GM15510 (cell line): ENCODE data around the gene LENG8.
A peak's percentile ranks its signal among the peaks of the same experiment; 100 is the strongest.

Experiments used
- POLR2A ChIP-seq: IDR thresholded peaks from 3 replicates; pipeline ENCODE4 v1.6.1; 2011; ENCODE audit warnings: borderline replicate concordance; ENCODE audit not compliant: insufficient read length; ENCODE audit errors: extremely low read depth

Gene LENG8

DNA sequence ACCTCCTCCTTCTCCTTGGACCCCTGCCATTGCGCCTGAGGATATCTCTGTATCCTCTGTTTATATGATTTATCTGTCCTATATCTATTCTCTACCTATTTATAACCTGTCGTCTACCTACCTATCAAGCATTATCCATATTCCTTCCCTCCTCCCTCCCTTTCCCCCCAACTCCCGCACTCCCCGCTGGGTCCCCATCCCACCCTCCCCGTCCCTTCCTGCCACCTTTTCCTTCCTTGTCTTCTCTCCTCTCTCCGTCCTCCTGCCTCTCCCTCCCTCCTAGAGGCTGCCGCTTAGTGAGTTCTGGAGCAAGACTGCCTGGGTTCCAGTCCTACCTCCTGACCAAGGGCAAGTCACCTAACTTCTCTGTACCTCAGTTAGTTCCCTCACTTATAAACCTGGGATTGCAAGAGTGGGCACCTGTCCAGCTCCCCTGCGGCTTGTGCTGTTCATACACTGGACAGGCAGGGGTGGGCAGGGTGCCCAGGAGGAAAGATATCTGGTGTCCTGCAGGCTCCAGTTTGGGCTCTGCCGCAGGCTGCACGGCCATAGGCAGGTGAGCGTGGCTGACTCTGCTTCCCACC is 17.7 kb upstream of the LENG8 start:
- no peak for TF ChIP-seq POLR2A

DNA sequence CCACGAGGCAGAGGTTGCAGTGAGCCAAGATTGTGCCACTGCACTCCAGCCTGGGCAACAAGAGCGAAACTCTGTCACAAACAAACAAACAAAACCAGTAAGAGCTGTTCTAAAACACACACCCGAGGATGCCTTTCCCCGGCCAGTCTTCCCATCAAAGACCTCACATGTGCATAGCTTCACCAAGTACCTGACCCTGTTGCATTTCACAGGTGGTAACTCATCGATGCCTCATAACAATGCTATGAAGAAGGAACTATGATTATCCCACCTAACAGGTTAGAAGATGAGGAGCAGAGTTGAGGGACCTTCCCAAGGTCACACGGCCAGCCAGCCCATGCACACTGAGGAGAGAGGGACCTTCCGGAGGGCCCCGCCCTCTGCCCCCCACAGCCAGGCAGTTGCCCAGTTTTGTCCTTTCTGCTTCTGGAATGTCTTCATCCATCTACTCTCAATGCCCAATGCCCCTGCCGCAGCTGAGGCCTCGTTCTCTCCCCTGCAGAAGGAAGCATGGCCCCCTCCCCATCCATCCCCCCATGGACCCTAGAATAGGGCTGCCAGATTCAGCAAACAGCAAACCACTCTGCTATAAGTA is 16.8 kb upstream of the LENG8 start:
- TF ChIP-seq POLR2A = no peak

DNA sequence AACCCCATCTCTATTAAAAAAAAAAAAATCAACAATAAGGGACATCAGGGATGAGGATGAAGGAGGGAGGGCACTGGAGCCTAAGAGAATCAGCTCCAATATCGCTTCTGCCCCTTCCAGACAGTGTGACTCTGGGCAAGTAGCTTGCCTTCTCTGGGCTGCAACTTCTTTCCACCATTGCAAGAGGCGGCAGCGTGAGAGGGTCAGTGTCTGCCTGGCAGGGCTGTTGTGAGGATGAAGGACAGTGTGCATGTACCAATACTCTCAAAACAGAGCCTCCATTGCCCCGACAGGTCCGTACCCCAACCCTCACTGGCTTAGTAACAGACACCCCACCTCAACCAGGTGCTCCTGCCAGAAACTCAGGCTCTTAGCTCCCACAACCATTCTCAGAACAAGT is 15.3 kb upstream of the LENG8 start:
- no peak for TF ChIP-seq POLR2A

DNA sequence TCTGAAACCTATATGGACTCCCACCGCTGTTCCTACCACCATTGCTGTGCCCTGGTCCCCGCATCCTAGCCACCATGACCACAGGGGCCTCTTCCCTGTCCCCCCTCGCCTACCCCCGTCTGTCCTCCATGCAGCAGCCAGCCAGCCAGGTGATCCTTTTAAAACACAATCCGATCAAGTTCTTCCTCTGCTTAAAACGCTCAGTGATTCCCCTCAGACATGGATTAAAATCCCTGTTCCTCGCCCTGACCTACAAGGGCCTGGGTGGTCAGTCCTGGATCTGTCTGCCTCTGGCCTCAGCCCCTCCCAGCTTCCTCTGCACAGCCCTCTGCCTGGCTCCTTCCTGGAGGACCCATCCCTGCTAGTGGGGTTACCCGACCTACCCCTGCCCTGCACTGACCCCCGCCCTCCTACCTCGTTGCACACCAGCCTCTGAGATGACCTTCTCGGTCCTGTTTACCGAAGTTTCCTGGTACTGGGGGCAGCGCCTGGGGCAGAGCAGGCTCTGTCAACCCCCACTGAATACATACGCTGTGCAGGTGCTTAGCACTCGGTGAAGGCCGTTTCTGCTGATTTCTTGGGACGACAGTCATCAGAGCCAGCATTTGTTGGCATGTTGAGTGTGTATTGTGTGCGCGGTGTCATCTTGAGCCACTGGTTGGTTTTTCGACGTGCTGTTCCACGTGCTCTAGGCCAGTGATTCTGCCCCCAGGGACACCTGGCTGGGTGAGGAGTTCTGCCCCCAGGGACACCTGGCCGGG is 14.7 kb upstream of the LENG8 start:
- TF ChIP-seq POLR2A = peak; percentile 14

DNA sequence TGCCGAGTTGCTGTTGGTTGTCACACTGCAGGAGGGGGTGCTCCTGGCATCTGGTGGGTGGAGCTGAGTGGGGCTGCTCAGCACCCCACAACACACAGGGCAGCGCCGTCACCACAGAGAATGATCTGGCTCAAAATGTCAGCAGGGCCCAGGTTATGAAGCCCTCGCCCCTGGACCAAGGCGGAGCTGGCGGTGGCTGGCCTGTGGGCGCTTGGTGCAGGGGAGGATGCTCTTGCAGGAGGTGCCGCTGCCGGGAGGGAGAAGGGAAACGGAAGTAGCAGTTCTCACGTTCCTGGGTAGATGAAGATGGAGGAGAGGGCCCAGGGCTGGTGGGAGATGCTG is 14.2 kb upstream of the LENG8 start:
- no peak for TF ChIP-seq POLR2A

DNA sequence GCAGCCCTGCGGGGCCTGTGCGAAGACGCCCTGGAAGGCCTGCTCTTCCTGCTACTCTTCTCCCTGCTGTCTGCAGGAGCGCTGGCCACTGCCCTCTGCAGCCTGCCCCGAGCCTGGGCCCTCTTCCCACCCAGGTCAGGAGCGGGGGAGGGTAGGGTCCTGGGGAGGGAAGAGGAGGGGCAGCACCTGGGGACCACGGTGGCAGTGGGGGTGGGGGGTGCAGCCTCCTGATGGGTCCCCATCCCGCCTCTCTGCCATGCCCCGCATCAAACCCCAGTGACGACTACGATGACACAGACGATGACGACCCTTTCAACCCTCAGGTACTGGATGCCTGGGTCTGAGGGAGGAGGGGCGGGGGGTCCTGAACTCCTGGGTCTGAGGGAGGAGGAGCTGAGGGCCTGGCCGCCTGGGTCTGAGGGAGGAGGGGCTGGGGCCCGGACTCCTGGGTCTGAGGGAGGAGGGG is 13.4 kb upstream of the LENG8 start:
- TF ChIP-seq POLR2A = no peak

DNA sequence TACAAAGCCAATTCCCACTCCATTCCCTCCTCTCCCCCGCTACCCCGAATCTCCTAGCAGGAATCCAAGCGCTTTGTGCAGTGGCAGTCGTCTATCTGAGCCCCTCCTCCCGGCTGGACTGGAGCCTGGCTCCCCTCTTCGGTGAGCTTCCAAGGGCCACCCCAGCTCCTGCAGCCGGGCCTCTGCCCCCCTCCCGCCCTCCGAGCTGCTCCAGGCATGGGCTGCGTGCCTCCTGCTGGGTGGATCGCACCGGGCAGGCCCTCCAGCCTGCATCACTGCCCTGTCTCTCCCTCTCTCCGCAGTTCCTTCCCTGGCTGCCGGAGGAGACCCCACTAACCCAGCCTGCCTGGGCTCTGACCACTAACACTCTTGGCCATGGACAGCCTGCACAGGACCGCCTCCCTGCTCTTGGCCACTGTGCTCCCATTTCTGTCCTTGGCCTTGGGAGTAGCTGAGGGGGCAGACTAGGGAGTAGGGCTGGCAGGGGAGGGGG is 12.9 kb upstream of the LENG8 start:
- no peak for TF ChIP-seq POLR2A

DNA sequence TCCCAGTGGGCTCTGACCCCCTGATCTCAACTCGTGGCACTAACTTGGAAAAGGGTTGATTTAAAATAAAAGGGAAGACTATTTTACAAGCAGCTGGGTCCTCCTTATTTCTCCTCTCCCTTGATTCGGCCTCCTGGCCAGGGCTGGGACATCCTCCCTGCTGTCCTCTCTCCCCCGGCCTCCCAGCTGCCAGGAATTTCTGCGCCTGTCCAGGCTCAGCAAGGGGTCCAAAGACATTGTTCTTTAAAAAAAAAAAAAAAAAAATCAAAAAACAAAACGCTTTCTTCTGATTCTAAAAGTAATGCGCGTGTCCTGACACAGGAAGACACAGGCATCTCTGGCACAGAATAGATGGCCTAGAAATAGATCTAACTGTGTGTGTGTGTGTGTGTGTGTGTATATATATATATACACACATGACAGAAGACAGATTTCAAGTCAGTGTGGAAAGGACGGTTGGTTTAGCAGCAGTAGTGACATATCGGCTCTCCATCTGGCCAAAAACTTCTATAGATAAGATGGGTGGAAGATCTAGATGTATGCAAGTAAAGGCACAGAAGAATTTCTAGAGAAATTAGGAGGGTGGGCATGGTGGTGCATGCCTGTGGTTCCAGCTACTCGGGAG is 12.3 kb upstream of the LENG8 start:
- TF ChIP-seq POLR2A = no peak

DNA sequence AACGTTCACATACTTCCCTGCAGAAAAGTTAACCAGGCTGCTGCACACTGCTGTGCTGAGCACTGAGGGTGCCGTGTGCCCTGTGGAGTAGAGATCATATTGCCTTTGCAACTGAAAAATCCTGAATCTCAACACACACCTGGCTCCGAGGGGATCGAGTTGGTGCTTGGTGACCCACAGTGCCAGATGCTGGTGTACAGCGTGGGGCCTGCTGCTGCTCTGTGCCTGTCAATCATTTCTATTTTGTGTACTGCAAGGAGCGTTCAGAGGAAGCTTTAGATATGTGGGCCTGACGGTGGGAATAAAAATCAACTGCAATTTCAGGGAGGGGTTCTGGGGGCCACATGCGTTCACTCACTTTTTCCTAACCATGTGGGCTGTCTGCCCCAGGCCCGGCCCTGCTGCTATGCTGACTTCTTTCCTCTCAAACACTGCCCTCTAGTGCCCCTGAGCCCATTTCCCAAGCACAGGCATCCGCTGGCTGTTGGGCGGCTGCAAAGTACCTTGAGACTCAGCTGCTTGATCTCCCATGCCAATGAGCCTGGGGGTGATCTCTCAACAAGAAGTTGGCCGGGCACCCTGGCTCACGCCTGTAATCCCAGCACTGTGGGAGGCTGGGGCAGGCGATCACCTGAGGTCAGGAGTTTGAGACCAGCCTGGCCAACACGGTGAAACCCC is 9.7 kb upstream of the LENG8 start:
- TF ChIP-seq POLR2A = no peak

DNA sequence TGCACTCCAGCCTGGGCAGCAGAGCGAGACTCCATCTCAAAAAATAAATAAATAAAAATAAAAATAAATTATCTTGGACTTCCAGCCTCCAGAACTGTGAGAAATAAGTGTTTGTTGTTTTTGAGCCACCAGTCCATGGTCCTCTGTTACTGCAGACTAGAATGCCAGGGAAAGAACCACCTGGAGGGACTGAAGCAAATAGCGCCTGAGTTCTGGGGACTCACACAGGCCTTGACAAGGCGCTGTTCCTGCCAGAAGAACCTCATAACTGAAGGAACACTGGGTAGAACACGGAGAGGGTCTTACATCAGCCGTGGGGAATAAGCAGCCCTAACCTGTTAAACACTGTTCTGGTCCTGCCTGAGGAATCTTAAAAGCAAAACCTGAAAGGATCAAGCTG is 8.4 kb upstream of the LENG8 start:
- TF ChIP-seq POLR2A = no peak

DNA sequence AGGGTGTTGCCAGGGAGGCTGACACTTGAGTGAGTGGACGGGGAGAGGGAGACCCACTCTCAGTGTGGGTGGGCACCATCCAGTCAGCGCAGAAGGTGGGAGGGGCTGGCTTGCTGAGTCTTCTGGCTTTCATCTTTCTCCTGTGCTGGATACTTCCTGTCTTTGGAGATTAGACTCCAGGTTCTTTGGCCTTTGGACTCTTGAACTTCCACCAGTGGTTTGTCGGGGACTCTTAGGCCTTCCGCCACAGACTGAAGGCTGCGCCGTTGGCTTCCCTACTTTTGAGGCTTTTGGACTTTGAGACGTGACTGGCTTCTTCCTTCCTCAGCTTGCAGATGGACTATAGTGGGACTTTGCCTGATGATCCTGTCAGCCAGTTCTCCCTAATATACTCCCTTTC is 4.3 kb upstream of the LENG8 start:
- no peak for TF ChIP-seq POLR2A

DNA sequence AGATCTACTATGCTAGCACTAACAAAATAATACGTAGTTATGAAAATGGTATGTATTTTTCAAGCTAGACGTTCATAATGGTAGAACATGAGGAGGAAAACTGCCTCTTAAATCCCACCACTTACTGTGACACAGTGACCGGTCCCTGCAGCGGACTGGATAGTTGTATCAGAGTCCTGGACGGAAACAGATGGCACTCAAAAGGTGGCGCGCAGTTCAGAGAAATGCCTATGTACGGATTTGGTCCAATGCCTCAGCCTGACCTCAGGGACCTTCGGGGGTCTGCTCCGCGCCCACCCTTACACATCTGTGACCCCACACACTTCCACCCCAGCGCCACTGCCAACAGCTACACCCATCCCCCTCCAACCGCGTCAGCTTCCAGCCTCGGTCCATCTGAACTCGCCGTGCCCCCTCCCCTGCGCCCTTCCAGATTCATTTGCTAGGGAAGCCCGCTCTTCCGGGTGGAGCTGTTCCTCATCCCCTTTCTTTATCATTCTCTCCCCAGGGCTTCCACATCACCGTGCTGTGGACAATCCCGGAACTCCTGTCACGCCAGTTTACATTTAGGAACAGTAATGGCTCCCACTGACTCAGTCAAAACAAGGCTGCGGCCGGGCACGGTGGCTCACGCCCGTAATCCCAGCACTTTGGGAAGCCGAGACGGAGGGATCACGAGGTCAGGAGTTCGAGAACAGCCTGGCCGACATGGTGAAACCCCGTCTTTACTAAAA is 792 bp upstream of the LENG8 start:
- no peak for TF ChIP-seq POLR2A

DNA sequence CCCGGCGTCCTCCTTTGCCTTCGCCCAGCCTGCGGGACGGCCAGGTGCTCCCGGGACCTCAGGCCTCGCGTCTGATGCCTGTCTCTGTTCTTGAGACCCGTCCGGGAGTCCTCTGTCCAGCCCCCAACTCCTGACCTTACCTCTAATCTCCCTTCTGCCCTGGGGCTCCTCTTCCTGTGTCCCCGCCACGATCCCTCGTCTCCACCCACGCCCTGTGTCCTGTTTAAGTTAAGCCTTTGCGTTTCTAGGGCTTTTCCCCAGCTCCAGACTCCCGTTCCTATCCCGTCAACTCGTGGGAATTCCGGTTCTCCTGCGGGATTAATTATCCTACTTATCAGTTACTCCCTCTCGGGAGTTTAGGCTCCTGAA is 686 bp downstream of the LENG8 start:
- TF ChIP-seq POLR2A = no peak

DNA sequence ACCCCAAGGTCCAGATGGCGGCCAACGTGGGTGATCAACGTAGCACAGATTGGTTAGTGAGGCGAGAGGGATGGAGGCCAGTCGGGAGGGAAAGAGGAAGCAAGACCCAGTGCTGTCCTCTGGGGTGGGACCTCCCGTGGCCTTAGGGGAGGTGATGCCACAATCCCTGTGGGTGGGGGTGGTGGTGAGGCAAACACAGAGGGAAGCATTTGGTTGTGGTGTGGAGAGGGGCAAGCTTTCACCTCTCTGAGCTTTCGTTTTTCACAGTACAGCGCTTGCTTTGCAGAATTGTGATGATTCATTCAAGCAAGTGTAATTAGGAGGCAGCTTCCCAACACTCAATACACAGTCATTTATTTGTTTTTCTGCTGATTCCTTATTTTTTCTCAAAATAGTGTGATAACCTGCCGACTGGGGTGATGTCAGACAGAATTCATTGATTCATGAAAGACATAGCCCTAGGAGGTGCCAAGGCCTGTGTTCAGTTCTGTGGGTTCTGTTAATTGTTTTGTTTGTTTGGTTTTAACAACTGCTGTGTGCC is 2.4 kb downstream of the LENG8 start:
- TF ChIP-seq POLR2A = no peak
